ENCODE data around the gene CTSL.
"Not testable (repeated sequence)": the region's sequence is repeated elsewhere in the genome, so short reads cannot be mapped to it uniquely, and the experiment has no call there.

GRCh38 chr9:87758330-87758729, 32.4 kb downstream of the CTSL start:
- TF ChIP-seq POLR2A, CTCF (IDR thresholded peaks at IDR 0.05): not testable (repeated sequence)
